Brain pericyte (primary cell): ENCODE measurements around the gene SRM.
"Not testable (repeated sequence)": the region's sequence is repeated elsewhere in the genome, so short reads cannot be mapped to it uniquely, and the experiment has no call there.

Experiments used
- DNase-seq: peaks from one replicate; pipeline ENCODE4 v3.0.0-alpha.2; 2012; ENCODE audit warnings: low read depth, low spot score

The SRM gene

GRCh38 chr1:11019358-11019757 is 40.5 kb downstream of the SRM start:
- DNase-seq: not testable (repeated sequence)

GRCh38 chr1:11013160-11013531 is 46.7 kb downstream of the SRM start:
- DNase-seq: no peak

DNA sequence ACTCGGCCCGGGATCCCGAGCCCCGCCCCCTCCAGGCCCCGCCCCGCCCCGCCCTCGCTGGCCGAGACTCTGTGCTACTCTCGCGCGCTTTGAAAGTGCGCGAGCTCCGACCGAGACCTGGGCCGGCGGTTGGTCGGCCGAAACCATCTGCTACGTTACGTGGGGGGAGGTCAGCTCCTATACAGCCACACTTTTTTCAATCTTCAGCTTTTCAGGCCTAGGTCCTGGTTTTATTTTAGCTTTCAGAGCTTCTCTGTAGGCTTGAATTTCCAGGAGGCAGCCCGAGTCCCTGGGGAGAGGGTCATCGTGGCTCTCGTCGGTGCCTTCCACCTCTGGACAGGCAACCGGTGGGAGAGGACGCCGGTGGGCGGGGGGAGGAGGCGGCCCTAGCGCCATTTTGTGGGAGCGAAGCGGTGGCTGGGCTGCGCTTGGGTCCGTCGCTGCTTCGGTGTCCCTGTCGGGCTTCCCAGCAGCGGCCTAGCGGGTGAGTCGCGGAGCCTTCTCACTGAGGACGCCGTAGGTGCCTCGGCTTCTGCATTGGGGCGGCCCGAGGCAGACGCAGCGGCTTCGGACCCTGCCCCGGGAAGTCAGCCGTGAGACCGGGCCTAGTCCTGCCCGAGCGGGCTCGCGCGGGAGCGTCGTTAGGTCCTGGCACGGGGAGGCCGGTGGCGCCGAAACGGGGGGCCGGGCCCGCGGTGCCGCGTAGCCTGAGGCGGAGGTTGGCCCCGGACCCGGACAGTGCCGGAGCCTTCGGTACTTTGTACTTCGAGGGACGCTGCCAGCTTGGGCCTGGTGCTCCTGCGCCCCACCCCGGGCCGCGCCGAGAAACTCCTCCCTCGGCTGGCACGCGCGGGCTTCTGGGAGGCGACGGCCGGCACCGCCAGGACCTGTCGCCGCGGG is 47.3 kb downstream of the SRM start, which contains the start of gene TARDBP:
TSS of gene TARDBP (plus strand) at position 395 of the 900 bp plus-strand sequence. CDS start 1,074 bp downstream, outside the sequence.
- peak; percentile 85 for DNase-seq
